ENCODE data around the gene KIRREL3.

KIRREL3 gene

DNA sequence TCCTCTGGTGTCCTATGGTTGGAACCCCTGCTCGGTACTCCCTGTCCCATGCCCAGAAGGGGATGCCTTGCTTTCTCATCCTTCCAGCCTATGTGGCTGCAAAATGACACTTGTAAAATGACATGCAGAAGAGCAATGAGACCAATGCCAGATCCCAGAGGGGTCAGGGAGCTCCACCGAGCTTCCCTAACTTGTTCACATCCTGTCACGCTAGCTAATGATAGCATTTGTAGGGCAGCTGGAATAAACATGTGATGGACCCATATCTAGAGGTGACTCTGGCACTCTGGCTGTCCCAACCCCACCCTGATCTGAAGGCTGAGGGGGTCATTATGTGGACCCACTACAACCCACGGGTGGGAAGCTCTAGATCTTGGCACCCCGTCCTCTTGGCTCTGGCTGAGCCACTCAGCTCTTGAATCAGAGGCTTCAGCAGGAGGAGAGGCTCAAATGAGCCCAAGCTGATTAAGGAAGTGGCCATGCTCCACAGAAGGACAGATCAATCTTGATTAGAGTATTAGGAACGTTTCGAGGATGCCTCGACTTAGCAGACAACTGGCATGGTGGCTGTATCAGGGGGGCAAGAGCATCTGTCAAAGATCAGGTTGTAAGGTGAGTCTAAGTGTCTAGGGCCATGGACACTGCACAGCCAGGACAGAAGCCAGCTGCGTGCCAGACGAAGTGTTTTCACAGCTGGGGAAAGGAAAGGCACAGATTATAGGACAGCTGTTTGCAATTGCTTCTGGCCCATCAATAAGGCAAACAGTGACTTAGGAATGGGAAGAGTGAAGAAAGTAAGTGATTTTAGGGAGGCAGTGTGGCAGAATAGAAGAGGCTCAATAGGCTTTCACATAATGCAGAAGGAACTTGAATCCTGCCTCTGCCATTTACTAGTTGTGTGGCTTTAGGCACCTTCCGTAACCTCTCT, 182.8 kb downstream of the KIRREL3 start:
- no peak for DNase-seq
- Mint-ChIP-seq H3K27me3 (no peaks in the 10 kb centered on the region), H3K4me1 (no peaks in the 10 kb centered on the region), H3K9me3 (no peaks in the 10 kb centered on the region), H3K36me3 (no peaks in the 10 kb centered on the region), H3K27ac (no peak overlapping the region), H3K4me3 (no peak overlapping the region)
- CTCF ChIA-PET: no interaction called here

DNA sequence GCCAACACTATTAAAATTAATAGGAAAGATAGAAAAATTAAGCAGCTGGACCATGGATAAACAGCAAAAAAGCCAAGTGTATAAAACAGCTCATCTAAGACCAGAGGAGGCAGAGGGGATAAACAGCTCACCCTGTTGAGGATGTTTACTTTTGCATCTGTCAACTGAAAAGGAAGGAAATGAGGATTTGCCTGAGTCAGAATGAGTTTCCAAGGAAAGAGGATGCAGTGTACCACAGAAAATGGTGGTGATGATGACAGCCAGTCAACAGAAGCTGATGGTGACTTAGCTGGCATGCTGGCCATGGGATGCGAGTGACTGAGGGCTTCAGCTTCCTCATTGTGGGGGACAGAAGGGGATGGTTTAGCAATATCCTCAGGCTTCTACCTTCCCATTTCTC, 183.5 kb downstream of the KIRREL3 start:
- Mint-ChIP-seq H3K27ac (no peak overlapping the region), H3K4me1 (no peaks in the 10 kb centered on the region), H3K27me3 (no peaks in the 10 kb centered on the region), H3K4me3 (no peak overlapping the region), H3K9me3 (no peaks in the 10 kb centered on the region), H3K36me3 (no peaks in the 10 kb centered on the region)
- DNase-seq: no peak
- CTCF ChIA-PET: no interaction called here

DNA sequence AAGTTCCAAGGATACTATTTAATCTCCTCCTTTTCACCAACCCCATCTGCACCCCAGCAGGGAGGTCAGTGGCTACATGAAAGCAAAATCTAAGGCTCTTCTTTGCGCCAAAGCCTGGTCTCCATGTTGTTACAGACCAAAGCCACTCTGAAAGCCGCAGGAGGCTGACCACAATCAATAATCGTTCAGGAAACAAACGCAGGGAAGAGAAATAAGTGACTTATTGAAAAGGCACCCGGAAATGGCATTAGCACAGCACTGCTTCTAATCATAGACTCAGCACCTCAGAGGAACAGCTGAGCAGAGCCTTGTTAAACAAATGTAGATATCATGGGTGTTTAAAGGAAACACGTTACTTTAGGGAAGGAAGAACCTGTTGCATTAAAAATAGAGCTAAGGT, 183.9 kb downstream of the KIRREL3 start:
- Mint-ChIP-seq H3K36me3 (no peaks in the 10 kb centered on the region), H3K4me1 (no peaks in the 10 kb centered on the region), H3K9me3 (no peaks in the 10 kb centered on the region), H3K27ac (no peak overlapping the region), H3K4me3 (no peak overlapping the region), H3K27me3 (no peaks in the 10 kb centered on the region)
- CTCF ChIA-PET: no interaction called here
- no peak for DNase-seq

DNA sequence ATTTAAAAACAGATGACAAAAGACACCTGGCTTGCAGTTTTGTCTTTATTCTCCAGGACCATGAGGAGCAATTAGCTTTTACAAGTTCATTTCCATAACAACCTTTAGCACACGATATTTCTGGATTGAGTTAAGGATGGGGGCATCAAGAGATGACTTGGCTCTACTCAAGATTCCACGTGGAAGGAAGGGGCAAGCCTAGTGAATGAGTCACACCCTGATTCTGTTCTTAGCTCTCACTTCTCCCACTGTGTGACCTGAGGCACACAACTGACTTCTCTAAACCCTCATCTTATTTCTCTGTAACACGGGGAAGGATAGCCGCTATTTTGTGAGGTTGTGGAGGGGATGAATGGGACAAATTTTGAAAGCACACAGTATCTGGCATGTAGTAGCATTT, 185.5 kb downstream of the KIRREL3 start:
- no peak overlapping the region for H3K4me3 Mint-ChIP-seq
- no peak overlapping the region for H3K27ac Mint-ChIP-seq
- H3K27me3 Mint-ChIP-seq: no peaks in the 10 kb centered on the region
- H3K4me1 Mint-ChIP-seq: no peaks in the 10 kb centered on the region
- no peaks in the 10 kb centered on the region for H3K9me3 Mint-ChIP-seq
- H3K36me3 Mint-ChIP-seq: no peaks in the 10 kb centered on the region
- DNase-seq: no peak
- CTCF ChIA-PET: no interaction called here

DNA sequence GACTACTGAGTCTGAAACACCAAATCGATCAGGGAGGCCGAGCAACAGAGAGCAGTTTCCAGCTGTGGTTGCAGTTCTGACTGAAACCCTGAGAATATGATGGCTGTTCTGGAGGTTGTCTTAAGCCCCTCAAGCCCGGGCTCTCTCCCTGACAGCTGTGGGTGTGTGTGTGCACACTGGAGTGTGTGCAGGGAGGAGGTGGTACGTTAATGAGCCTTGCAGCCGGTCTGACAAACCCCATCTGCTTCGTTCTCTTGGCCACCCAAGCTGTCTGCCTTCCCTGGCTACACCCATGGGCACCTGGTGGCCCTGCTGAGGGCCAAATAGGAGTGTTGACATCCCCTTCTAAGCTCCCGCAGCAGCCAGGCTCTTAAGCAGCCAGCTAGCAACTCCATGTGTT, 189.8 kb downstream of the KIRREL3 start:
- H3K4me1 Mint-ChIP-seq: no peaks in the 10 kb centered on the region

DNA sequence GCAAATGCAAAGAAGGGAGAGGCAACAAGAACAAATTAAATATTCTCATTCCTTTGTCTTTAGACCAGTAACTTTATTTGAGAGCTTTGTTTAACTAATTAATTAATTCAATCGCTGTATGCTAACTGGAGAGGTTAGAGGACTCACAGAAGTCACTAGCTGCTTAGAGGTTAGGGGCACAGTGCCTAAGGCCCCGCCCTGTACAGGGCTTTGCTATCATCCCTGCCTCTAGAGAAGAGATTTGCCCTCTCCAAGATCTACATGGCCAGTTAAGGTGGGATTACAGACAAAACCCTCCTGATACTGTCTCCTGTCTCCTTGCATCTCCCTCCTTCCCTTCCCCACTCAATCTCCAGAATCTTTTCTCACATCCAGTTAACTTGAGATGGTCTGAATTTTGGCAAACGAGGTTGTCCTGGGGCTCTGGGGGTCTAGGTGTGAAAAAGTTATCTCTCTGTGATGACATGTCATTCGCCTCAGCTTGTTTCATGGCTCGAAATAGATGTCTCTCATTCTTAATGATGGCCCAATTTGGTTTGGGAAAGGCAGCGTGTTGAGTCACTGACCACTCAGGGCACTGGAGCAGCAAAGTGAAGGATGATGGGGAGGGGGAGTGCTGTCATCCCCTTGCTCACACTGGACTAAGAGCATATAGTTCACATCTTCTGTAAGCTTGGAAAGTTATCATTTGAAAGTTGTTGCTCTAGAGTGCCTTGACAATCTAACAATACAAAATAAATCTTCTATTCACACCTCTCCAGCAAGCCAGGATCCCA, 190.9 kb downstream of the KIRREL3 start:
- Mint-ChIP-seq H3K4me1 (no peaks in the 10 kb centered on the region), H3K27ac (no peak overlapping the region), H3K9me3 (no peaks in the 10 kb centered on the region), H3K27me3 (no peaks in the 10 kb centered on the region), H3K36me3 (no peaks in the 10 kb centered on the region), H3K4me3 (no peak overlapping the region)
- no peak for DNase-seq
- CTCF ChIA-PET: interaction anchor here (0.6 kb wide), 1 partner anchor 56 kb away, joined by 3 read pairs; no protein-coding TSS in a partner anchor

More for the DNA sequence above, 189.8 kb downstream of the KIRREL3 start:
- no peaks in the 10 kb centered on the region for H3K36me3 Mint-ChIP-seq
- no peak overlapping the region for H3K27ac Mint-ChIP-seq
- H3K27me3 Mint-ChIP-seq: no peaks in the 10 kb centered on the region
- no peaks in the 10 kb centered on the region for H3K9me3 Mint-ChIP-seq
- no peak overlapping the region for H3K4me3 Mint-ChIP-seq
- DNase-seq: no peak
- CTCF ChIA-PET: no interaction called here

DNA sequence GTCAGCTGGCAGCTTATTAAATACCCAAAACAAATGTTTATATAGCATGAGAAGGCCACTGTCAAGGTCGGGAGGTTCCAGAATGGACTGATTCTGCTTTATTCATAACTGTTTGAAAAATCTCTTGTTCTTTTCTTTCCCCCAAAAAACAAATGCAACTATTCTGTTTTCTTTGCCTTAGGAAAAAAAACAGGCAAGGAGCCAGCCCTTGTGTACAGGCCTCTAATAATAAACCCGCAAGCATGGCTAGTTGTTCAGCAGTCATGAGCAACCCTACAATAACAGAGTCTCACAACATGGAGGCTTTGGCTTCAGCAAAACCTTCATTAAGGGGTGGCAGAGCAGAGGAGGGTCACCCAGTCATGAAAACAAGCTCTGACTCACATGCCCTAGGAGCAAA, 191.7 kb downstream of the KIRREL3 start:
- CTCF ChIA-PET: no interaction called here

DNA sequence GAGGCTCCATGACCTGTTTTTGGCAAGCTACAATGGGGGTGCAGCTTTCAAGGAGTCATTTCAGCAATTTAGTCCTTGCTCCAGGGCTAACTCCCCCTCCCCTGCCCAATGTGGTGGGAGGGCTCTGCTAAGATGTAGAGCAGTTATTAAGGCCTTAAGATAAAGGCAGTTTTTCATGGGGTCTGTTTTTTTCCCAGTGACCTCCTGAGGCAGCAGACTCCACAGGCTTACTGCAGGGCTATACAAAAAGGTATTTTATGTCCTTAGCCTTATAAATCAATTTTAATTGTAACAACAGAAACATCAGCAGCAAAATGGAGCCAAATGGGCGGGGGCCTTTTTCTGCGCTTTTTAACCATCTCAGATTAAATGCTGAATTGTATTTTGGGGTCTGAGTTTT, 192.3 kb downstream of the KIRREL3 start:
- no peak overlapping the region for H3K27ac Mint-ChIP-seq
- no peaks in the 10 kb centered on the region for H3K9me3 Mint-ChIP-seq
- no peaks in the 10 kb centered on the region for H3K36me3 Mint-ChIP-seq
- CTCF ChIA-PET: no interaction called here
- no peaks in the 10 kb centered on the region for H3K4me1 Mint-ChIP-seq
- no peaks in the 10 kb centered on the region for H3K27me3 Mint-ChIP-seq
- DNase-seq: no peak
- no peak overlapping the region for H3K4me3 Mint-ChIP-seq

More for the DNA sequence above, 191.7 kb downstream of the KIRREL3 start:
- DNase-seq: no peak
- H3K4me3 Mint-ChIP-seq: no peak overlapping the region
- H3K4me1 Mint-ChIP-seq: no peaks in the 10 kb centered on the region
- no peaks in the 10 kb centered on the region for H3K9me3 Mint-ChIP-seq
- no peaks in the 10 kb centered on the region for H3K36me3 Mint-ChIP-seq
- no peak overlapping the region for H3K27ac Mint-ChIP-seq
- no peaks in the 10 kb centered on the region for H3K27me3 Mint-ChIP-seq

DNA sequence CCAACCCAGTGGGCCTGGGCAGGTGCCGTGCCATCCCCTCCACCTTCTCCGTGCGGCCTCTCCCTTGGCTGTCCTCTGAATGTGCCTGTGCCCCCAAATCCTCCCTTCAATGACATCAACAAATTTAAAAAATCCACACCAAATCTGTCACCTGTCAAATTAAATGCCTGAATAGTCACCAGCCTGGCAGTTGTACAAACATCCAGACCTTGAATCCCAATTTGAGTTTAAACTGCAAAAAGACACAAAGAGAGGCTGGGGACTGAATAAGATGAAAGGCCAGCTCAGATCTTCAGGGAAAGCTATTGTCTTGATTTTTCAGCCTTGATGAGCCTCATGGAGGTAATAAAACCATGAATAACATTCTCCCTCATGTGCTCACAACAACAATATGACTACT, 194.7 kb downstream of the KIRREL3 start:
- CTCF ChIA-PET: no interaction called here
- H3K27me3 Mint-ChIP-seq: no peaks in the 10 kb centered on the region
- H3K27ac Mint-ChIP-seq: no peak overlapping the region
- no peaks in the 10 kb centered on the region for H3K4me1 Mint-ChIP-seq
- H3K36me3 Mint-ChIP-seq: no peaks in the 10 kb centered on the region
- no peak for DNase-seq
- H3K4me3 Mint-ChIP-seq: no peak overlapping the region
- H3K9me3 Mint-ChIP-seq: no peaks in the 10 kb centered on the region

DNA sequence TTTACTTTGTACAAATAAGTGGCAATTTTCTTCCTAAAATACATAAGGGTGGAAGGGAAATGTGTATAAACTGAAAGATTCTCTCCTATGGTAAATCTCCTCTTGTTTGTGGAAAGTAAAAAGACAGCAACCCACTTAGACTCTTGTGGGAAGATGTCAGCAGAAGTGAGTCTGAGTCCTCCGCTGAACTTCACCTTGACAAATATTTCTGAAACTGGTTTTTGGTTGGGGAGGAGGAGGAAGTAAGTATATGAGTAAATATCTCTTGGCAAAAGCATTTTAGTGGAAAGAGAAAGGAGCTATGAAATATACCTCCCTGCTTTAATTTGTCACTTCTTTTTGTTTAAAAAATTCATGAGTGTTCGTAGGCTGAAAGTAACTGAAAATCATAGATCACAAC, 196.2 kb downstream of the KIRREL3 start:
- no peaks in the 10 kb centered on the region for H3K27me3 Mint-ChIP-seq
- no peak for DNase-seq
- H3K36me3 Mint-ChIP-seq: no peaks in the 10 kb centered on the region
- H3K9me3 Mint-ChIP-seq: peaks cover under 1% of the 10 kb centered on the region
- H3K4me1 Mint-ChIP-seq: no peaks in the 10 kb centered on the region
- H3K4me3 Mint-ChIP-seq: no peak overlapping the region
- no peak overlapping the region for H3K27ac Mint-ChIP-seq
- CTCF ChIA-PET: no interaction called here

DNA sequence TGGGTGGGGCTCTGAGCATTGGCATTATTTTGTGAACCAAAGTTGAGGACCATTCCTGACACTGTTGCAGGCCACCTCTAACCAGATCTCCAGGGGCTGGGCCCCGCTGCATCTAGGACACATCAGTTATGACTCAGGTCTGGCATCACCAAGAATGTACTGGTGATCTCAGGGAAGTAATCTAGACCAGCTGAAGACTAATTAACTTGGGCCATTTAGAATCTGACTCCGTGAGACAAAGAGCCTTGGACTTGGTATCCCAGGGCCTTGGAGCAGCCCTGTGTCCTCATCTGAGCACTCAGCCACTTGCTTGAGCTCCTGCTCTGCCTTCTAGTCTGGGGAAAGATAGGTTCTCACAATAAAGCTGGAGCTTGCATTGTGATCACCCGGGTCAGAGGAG, 200.6 kb downstream of the KIRREL3 start:
- no peaks in the 10 kb centered on the region for H3K36me3 Mint-ChIP-seq
- H3K9me3 Mint-ChIP-seq: peaks cover 6% of the 10 kb centered on the region
- H3K4me3 Mint-ChIP-seq: no peak overlapping the region
- CTCF ChIA-PET: no interaction called here
- H3K27ac Mint-ChIP-seq: no peak overlapping the region
- no peaks in the 10 kb centered on the region for H3K27me3 Mint-ChIP-seq
- DNase-seq: no peak
- H3K4me1 Mint-ChIP-seq: no peaks in the 10 kb centered on the region

DNA sequence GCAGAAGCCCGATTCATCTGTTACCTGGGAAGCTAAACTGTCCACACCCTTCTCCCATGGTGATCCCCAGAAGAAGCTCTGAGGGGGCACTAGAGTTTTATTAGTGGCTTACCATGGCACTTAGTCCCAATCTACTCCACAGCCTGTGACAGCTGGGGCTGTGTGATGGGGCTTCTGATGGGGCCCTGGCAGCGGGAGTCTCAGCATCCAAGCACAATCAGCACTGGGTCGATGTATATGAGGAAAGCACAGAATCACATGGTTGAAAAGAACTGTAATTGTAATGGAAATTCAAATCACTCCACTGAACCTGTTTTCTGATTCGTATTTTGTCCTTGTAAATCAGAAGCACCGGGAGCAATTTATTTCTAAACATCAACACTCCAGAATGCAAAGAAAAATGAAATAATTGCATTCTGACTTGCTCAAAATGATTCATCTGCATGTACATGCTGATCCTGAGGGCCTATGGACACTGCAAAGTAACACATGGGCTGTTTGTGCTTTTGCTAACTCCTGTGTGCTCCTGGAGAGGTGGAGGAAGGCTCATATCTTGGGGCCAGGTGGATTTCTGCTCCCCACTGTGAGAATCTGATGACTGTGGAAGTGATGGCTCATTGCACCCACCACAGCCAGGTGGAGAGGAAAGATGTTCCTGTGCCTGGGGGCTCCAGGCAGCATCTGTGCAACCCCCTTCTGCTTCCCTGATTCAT, 203.0 kb downstream of the KIRREL3 start:
- Mint-ChIP-seq H3K27me3 (no peaks in the 10 kb centered on the region), H3K36me3 (no peaks in the 10 kb centered on the region), H3K4me1 (no peaks in the 10 kb centered on the region), H3K4me3 (no peak overlapping the region), H3K27ac (no peak overlapping the region), H3K9me3 (peaks cover 6% of the 10 kb centered on the region)
- CTCF ChIA-PET: no interaction called here
- DNase-seq: no peak

DNA sequence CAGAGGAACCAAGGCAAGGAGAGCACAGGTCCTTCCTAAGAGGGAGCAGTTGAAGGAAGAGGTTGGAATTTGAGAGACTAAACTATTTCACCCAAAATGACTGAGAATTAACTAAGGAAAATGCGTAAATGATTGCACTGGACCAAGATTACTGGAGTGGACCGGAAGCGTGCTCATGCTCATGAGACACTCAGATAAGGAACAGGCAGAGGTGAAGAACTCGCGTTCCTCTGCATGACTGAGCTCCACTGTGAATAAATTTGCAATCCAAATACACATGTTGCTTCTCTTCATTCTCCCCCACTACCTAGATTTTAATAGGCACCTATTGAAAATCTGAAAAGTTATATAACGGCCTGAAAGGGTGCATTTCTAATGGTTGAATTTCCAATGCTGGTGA, 207.0 kb downstream of the KIRREL3 start:
- Mint-ChIP-seq H3K4me1 (no peaks in the 10 kb centered on the region), H3K27ac (no peak overlapping the region), H3K9me3 (no peaks in the 10 kb centered on the region), H3K36me3 (no peaks in the 10 kb centered on the region), H3K27me3 (peaks cover 3% of the 10 kb centered on the region), H3K4me3 (no peak overlapping the region)
- CTCF ChIA-PET: no interaction called here
- DNase-seq: no peak

DNA sequence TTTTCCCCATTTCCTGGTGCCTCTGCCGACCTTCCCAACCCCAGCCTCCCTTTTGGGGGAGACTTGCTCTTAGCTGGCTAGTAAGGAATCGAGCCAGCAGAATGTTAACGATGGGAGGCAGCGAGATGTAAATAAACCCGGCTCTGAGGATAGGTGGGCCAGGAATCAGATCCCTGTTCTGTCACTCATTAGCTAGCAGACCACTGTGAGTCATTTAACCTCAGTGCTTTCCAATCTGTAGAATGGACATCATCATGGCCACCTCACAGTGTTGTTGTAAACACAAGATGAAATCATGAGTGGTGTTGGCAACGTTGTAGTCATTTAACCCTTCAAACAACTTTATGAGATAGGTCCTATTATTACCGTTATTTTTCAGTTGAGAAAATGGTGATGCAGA, 208.6 kb downstream of the KIRREL3 start:
- Mint-ChIP-seq H3K4me1 (no peaks in the 10 kb centered on the region), H3K27ac (no peak overlapping the region), H3K9me3 (no peaks in the 10 kb centered on the region), H3K27me3 (peaks cover 3% of the 10 kb centered on the region), H3K4me3 (no peak overlapping the region), H3K36me3 (no peaks in the 10 kb centered on the region)
- no peak for DNase-seq
- CTCF ChIA-PET: no interaction called here

Data from activated naive CD4-positive, alpha-beta T cell treated with anti-CD3 and anti-CD28 coated beads, Interleukin-2, amount 10 ng/mL, durations not matched to agents 7 days and 5 days (primary cell).